Esophagus muscularis mucosa (tissue), 4 donors: ENCODE measurements around the gene UVRAG.

ENCODE experiments used
- CTCF ChIP-seq, 3 experiments: fragments of 200-600 bp in 2 of 3; fragments of 450-650 bp in 1 of 3; sonication (generic) in 2 of 3; IDR thresholded peaks; one replicate each; pipeline ENCODE4 v1.5.1; 2017 to 2019; ENCODE audit warnings: antibody characterized with exemption in 3 of 3, mild to moderate bottlenecking in 2 of 3, moderate library complexity in 1 of 3
- EP300 ChIP-seq: sonication (generic); formaldehyde crosslinking; IDR thresholded peaks from one replicate; pipeline ENCODE4 v1.6.1; 2017; ENCODE audit warnings: antibody characterized with exemption
- POLR2A ChIP-seq: fragments of 450-650 bp; IDR thresholded peaks from one replicate; pipeline ENCODE4 v1.6.1; 2017; ENCODE audit warnings: antibody characterized with exemption, moderate library complexity, mild to moderate bottlenecking, low read depth
- POLR2AphosphoS5 ChIP-seq, 2 donors: sonication (generic); formaldehyde crosslinking; IDR thresholded peaks; one replicate each; pipeline ENCODE4 v1.6.1; 2017; ENCODE audit warnings: antibody characterized with exemption in 2 of 2

- no peak for TF ChIP-seq POLR2AphosphoS5 (IDR thresholded peaks at IDR 0.05)
- no peak for TF ChIP-seq EP300
- no peak for TF ChIP-seq CTCF (IDR thresholded peaks at IDR 0.05)
- TF ChIP-seq POLR2A, result no peak
Measured at GRCh38 chr11:76184551-76184993, 369.6 kb downstream of the UVRAG start.
